NCI-H1417 (cell line): ENCODE data around the gene COX8C.
"Not testable (repeated sequence)": the region's sequence is repeated elsewhere in the genome, so short reads cannot be mapped to it uniquely, and the experiment has no call there.

Experiments used
- DNase-seq, 3 experiments: peaks; one replicate each; lab custom pipeline; 2025; lab: John Stamatoyannopoulos, UW

Gene COX8C

DNA sequence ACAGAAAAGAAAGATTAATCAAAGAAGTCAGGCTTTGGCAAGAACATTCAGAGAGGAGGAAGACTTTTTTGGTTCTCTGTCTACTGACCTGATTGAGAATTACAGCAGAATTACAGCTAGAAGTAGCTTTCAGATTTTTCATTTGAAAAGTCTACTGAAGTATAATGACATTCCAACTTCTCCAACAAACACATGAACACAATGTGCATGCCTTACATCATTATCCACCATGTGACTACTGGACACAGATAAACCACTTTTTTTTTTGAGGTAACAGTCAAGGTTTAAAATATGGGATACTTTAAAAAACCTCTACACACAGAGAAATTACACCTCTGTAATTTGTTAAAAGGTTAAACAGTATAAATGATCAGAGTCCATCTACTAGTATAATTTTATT, 26.5 kb upstream of the COX8C start:
- DNase-seq: no peak

DNA sequence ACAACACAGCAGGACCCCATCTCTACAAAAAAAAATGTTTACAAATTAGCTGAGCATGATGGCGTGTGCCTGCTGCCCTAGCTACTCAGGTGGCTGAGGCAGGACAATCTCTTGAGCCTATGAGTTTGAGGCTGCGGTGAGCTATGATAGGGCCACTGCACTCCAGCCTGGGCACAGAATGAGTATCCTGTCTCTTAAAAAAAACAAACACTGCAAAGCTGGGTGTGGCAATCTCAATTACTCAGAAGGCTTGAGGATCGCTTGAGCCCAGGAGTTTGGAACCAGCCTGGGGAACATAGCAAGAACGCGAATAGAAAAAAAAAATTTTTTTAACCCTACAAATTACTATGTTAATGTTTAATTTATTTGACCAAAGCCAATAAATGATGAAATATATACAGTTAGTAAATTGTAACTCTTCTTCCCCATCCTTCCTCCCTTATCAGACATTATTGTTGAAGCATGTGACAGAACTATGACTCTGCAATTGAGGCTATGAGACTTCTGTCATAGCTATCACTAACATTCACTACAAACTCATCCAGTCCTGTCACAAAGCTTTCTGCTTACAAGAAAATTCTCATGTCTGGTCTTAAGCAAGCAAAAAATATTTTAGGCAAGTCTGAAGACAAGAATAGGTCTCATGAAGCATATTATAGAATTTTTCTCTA, 23.9 kb upstream of the COX8C start:
- DNase-seq: no peak

DNA sequence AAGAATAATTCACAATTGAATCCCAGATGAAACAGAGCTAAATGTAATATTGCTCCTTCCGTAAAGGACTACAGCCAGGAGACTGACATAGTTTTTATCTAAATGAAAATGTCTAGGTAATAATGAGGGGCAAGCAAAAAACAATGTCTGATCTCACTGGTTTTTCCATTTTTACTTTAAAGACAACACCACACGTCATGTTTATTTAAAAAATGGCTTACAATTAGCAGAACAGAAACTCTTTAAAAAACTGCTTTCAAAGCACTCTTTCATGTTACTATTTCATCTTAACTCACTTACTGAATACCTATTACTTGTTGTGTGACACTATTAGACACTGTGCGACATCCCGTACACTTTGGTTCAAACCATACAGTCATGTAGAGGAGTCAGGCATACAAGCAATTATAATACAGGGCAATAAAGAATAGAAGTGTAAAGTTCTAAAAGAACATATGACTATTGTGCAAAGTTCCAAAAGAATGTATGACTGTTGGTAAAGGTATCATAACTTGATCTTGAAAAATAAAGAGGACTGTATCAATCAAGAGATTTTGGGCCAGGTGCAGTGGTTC, 23.3 kb upstream of the COX8C start:
- no peak for DNase-seq

DNA sequence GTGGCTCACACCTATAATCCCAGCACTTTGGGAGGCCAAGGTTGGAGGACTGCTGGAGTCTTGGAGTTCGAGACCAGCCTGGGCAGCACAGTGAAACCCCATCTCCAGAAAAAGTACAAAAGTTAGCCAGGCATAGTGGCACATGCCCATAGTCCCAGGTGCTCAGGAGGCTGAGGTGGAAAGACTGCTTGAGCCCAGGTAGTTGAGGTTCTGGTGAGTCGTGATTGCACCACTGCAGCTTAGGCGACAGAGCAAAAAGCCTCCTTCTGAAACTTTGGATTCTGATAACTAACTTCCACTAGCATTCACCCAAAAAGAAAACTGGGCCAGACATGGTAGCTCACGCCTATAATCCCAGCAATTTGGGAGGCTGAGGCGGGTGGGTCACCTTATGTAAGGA, 20.8 kb upstream of the COX8C start:
- DNase-seq: no peak

DNA sequence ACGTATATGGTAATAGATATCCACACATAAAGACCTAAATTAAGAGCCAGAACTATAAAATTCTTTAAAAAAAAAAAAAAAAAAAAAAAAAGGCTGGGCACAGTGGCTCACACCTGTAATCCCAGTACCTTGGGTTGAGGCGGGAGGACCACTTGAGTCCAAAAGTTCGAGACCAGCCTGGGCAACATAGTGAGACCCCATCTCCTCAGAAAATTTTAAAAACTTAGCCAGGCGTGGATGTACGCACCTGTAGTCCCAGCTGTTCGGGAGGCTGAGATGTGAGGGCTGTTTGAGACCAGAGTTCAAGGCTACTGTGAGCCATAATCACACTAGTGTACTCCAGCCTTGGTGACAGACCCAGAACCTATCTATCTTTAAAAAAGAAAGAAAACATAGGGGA, 18.4 kb upstream of the COX8C start:
- DNase-seq: no peak

DNA sequence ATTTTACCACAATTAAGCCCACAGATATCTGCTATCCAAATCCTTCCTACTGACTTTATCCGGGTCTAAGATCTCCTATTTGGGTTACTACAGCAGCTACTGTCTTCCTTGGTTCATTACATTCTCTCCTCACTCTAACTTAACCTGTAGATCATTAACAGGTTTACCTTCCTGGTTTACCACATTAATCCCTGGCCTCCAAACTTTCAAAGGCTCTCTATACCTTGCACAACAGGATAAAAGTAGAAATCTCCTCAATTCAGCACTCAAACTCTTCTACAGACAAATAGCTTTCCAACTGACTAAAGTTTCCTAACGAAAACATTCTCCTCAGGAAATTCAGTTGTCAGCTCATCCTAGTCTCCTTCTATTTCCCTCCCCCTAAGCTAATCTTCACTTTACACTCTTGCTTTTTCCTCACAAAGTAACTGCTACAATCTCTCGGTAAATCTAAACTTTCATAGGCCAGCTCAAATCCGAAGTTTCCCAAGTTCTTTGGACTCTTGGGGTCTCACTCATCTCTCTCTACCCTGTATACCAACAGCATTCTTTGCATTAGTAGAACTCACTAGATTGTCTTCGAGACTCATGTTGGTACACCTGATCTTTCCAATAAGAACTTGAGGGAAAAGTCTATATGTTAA, 16.9 kb upstream of the COX8C start:
- DNase-seq: no peak

DNA sequence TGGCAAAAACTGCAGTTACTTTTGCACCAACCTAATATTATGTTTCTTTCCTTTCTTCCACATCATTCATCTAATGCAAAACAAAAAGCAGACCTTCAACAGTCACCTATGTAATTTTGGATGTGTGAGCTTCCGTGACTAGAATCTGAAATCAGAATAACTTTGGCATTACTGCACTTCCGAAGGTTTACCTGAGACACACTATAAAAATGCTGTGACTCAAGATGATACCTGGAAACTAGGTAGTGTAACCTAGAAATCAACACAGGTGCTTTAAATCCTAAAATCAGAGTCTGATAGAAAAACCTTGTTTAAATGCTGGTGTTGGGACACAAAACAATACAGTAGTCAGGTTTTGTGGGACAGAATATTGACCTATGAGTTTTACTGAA, 16.4 kb upstream of the COX8C start:
- no peak for DNase-seq

DNA sequence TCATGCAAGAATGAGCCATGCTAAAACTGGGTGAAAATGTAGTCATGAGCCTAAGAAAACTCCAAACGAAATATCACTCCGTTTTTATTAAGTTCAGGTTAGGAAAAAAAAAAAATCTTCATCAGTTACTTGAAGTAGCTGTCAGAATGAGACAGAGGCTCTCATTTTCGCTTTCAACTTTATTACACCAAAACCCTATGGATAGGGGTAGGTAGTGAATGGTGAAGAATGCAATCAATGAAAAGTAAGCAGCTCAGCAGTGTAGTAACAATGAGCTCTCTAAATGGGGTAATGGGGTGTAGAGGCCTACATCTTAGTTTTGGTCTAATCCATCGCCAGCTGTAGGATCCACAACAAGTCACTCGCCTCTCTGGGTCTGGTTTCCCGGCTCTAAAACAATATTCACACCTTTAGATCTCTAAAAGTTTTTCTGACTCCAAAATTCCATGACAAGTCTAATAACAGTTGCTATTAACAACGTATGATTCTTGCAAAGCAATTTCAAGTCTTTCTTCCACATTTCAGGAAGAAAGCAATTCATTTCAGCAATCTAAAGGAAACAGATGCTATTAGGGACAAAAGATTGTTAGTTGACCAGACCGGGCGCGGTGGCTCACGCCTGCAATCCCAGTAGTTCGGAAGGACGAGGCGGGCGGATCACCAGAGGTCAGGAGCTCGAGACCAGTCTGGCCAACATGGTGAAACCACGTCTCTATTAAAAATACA, 15.8 kb upstream of the COX8C start:
- no peak for DNase-seq

DNA sequence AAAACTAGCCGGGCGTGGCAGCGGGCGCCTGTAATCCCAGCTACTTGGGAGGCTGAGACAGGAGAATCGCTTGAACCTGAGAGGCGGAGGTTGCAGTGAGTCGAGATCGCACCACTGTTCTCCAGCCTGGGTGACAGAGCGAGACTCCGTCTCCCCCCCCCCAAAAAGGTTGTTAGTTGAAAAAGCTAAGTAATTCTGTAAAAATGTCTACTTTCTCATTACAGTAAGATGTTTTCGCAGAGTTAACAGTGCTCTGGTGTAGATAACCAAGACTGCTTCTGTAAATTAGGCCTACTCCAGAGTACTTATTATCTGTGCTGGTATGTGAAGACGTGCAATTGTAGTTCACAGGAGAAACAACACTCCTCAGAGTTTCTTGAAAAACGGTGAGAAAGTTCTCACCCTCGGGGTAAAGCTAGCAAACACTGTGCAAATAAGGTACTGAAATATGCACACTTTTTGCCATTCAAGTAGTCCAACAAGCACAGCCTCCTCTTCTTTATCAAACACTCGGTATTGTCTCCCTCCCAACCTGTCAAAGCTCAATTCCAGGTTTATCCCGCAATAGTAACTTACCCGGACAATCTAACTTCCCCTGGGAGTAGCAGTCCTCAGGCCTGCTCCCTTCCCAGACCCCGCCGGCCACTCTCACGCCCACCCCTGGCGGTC, 15.1 kb upstream of the COX8C start:
- no peak for DNase-seq

DNA sequence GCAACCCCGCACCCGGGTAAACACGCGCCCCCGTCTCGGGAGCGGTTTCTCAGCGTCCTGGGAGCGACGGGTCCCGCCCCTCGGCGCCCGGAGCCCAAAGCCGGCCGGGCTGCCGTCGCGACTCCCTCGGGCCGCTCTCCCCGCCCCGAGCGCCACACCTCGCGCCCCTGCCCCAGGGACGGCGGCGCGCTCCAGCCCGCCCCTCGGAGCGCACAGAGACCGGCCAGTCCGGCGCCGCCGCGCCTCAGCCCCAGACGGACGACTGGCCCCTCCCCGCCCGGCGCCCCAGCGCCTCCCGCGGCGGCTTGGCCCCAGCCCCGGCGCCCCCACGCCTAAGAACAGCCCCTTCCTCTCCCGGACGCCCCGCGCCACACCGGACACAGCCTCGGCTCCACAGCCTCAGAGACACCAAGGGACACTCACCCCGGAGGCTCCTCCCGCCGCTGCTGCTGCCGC, 14.6 kb upstream of the COX8C start:
- DNase-seq: peak in 2 of 3 experiments; percentile 39 to 77

DNA sequence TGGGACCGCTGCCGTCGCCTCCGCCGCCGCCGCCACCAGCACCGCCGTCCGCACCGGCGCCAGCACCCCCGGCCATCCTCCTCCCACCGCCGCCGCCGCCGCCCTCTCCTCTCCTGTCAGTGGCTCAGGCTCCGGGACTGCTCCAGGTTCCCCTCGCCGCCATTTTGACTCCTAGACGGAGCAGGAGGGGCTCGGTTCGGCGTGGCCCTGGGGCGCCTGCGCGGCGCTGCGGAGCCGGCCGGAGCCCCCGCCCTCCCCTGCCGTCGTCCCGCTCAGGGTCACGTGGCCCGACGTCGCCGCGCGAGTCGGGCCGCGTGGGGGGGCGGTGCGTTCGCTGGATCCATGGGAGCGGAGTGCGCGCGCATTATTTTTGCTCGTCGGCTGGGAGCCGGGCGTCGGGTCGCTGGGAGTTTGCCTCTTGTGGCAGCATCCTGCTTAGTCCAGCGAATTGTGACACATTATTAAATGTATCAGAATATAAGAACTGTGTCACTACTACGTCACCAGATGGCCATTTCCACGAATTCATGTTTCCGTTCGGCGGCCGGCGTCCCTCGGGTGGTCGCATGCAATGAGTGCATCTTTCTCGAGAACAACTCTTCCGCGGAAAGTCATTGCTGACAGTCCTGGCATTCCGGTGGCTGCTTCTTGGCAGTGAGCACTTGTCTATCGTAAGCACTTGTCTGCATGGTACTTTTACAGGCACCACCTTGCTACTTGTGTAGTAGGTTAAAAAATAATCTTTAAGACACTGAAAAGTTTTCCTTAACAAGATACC, 13.9 kb upstream of the COX8C start, which contains the start of gene BTBD7:
BTBD7 (minus strand) TSS at position 184 of the 778 bp plus-strand sequence. CDS start 36,985 bp downstream, outside the sequence.
- peak; percentile 98 to 99 (median 98) for DNase-seq

DNA sequence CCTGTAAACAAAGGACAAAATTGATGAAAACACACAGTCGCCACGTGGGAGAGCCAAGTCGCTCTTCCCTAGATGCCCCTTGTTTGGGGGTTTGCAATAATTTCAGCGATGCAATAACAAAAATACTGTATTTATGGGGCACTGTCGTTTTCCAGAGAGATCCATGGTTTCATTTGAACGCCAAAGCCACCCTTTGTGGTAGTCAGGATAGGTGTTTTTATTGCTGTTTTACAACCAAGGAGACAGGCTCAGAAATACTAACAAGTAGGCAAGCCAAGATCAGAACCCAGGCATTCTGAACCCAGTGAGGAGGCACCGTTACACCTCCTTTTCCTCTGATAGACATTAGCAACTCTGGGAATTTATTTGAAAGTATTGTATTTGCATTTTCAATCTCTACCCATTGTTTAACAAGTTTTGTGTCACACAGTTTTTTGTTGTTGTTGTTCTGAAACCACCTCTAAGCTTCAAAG, 13.3 kb upstream of the COX8C start:
- peak in 1 of 3 experiments; percentile 39 for DNase-seq

DNA sequence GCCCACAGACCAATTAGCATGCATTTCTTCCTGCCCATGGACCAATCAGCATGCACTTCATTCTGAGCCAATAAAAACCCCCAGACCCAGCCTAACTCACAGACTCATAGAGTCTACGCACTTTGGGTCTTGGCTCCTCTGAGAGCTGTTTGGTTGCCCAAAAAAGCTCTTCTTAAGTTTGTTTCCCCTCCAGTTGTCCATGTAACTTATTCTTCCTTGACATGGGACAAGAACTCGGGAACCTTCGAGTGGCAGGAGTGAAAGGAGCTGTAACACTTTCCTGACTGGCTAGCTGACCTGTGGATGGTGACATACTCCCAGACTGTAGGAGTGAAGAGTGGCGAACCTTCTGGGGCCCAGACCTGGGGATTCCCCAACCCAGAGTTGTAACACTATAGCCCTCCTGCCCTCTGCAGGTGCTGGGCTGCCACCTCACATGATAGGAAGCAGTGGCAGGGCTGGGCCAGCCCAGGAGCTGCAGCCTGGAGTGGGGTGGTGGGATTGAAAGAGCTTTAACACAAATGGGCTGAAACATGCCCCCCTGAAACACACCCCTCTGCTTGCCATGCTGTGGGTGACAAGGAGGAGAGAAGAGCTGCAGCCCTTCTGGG, 9.7 kb upstream of the COX8C start:
- DNase-seq: no peak

DNA sequence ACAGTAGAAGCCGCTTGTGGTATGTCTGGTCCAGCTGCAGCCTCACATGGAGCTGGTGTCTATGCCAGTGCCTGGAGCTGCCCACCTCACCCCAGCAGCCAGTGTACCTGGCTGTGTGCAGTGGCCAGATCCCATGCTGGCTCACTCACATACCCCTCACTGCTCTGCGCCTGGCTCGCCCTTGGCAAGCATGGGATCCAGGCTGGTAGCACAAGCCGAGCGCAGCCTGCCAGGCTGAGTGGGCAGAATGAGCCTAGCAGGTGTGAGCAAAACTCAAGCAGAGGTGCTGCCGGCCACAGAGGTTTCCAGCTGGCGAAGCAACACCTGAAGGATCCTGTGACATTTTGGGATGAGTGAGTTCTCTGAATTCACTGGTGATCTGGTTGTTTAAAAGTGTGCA, 9.1 kb upstream of the COX8C start:
- no peak for DNase-seq

DNA sequence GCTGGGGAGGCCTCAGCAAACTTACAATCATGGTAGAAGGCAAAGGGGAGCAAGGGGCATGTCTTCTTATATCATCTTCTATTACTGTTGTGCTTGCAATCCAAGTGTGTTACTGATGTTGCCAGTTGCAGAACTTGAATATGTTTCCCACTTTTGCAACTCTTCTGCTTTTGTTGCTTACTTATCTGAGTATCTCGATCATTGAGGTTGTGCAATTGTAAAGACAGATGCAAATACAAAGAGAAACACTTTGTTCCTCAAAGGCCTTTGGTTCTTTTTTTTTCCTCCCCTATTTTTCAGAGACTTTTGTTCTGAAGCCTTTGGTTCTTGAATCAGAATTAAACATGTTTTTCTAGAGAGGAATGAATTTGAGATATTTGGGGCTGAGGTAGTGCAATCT, 3.7 kb upstream of the COX8C start:
- DNase-seq: no peak

DNA sequence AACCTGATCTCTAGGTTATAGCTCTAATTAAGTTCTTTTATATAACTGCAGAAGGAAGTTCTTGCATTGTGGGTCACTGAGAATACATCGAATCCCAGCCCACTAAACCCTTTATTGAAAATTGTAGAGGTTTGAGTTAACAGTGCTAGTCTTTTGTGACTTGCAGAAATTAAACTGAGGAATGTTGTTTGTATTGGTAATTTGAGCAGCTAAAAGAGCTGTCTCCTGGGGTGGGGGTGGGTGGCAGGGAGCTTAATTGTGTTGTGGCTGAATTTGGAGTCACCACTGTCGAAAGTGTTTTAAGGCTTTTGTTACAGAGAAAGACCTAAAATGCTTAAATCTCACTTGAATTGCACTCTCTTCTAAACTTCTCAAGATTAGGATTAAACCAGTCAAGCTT, 3.2 kb upstream of the COX8C start:
- DNase-seq: peak in 1 of 3 experiments; percentile 39

DNA sequence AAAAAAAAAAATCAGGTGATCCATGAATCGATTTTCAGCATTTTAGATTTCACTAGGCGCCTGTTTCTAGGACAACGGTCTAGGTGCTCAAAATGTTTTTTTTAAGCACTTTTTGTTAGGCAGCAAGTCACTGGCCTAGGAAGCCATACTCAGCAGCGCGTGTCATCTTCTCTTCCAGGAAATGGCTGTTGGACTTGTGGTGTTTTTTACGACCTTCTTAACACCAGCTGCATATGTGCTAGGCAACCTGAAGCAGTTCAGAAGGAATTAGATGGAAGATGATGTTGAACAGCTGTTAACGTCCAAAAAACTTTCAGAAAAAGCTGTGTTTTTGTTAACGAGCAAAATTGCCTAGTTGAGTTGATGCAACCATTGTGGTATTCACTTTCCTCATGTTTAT, 868 bp downstream of the COX8C start:
- no peak for DNase-seq

DNA sequence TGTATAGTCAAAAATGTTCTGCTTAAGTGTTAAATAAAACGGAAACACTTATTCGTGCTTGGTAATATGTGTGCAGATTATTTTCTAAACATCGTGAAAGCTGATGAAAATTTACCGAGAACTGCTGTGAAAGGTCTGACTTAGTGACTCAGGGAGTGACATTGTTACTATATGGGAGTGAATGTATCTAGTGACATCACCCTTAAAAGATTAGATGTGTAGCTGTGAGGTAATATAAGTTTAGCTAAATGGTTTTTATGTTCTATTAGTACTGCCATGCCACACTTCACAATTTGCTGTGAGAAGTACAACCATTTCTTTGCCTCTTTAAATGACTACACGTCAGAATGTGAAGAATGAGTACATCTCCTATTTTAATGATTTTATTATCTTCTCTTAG, 1.3 kb downstream of the COX8C start:
- DNase-seq: no peak

DNA sequence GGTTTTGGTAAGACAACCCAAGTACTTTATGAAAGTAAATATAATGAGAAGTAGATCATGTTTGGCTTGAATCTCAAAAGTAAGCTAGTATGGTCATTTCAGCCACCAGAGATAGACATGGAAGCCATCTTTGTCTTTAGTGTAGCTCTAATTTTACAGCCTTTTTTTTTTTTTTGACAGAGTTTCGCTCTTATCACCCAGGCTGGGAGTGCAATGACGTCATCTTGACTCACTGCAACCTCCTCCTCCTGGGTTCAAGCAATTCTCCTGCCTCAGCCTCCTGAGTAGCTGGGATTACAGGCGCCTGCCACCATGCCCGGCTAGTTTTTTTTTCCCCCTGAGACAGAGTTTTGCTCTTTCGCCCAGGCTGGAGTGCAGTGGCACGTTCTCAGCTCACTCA, 7.9 kb downstream of the COX8C start:
- not testable (repeated sequence) for DNase-seq

DNA sequence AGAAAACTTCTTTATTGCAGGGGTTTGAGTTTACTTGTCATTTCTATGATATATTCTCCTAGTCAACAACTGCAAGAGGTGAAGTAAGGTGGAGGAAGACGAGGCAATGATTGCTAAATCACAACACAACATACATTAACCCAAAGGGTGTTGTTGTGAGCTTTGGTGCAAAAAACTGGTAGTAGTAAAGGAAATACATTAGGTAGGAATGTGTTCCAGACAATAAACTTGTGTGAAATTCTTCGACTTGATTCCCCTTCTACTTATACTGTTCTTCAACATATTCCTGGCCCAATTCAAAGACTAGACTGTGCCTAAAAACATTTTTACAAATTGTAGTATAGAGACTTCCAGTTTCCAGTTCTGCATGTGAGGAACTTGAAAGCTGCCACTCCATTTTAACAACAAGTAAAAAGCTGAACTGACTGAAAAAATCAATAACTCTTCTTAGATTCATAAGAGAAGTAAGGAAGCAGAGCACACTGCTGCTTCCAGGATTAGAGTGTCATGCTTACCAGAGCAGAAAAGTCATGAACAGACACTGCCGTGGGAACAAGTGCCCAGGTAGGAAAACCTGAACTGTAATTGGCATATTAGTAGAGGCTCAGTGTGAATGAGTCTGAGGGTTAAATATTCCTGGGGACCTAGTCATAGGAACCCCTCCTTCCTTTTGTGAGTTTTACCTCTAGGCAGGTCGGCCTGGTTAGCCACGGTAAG, 22.2 kb downstream of the COX8C start:
- DNase-seq: no peak
